HepG2 (cell line): ENCODE measurements around the gene MAFF. TPM values are rescaled to one million over a fixed set of nuclear protein-coding genes. Genes with fewer than 3 reads are reported as not detected.

Experiments
- ATAC-seq: fragments of 200-7000 bp; cut with Tn5 transposase; 3 replicates; pipeline ENCODE4 v1.9.1; 2020; ENCODE audit warnings: mild to moderate bottlenecking, moderate library complexity
- BruUV-seq: library from RNA; stranded (reverse); fragments of 400-500 nt; replicated peaks from 2 replicates; lab custom pipeline; 2021; lab: Mats Ljungman, UMichigan
- CTCF ChIA-PET: fragments of 300-600 bp; formaldehyde crosslinking; extraction: SDS; loops from one replicate; lab custom pipeline; 2021; ENCODE audit warnings: low total read pairs, inconsistent platforms, low intra/inter-chr PET ratio; lab: Yijun Ruan, JAX
- POLR2A ChIA-PET: fragments of 350-600 bp; sonication (Branson Sonifier 250); formaldehyde crosslinking; loops from one replicate; lab custom pipeline; 2020; ENCODE audit warnings: antibody characterized with exemption, inconsistent platforms; lab: Yijun Ruan, JAX
- DNase-seq: peaks from one replicate; pipeline ENCODE4 v3.0.0-alpha.2; 2015; ENCODE audit warnings: low spot score
- FAIRE-seq: peaks from 3 replicates; lab custom pipeline; 2011; peaks lifted over from hg19 to GRCh38; lab: Jason Lieb, UNC
- H2AFZ ChIP-seq: one replicate; pipeline ENCODE4 v1.6.1; 2011; ENCODE audit warnings: low read length, inconsistent platforms
- H3K27ac ChIP-seq: fragments of 300-600 bp; 3 replicates; pipeline ENCODE4 v1.8.0; 2011; ENCODE audit warnings: mixed run types, mild to moderate bottlenecking, mixed read lengths, low read length, inconsistent platforms; ENCODE audit not compliant: insufficient read depth; ENCODE audit errors: extremely low read length
- H3K27me3 ChIP-seq, 2 experiments: fragments of 200-600 bp in 1 of 2; 2 replicates in 1 of 2; 3 replicates in 1 of 2; pipeline versions ENCODE4 v1.6.0 to v1.8.0; 2011; ENCODE audit warnings: low read length in 2 of 2, mild to moderate bottlenecking in 2 of 2, moderate library complexity in 2 of 2, inconsistent platforms in 1 of 2; ENCODE audit not compliant: insufficient read depth in 2 of 2, control insufficient read depth in 1 of 2
- H3K36me3 ChIP-seq, 2 experiments: fragments of 200-600 bp in 1 of 2; replicated peaks in 1 of 2; 2 replicates in 1 of 2; 3 replicates in 1 of 2; pipeline versions ENCODE4 v1.5.1 to v1.8.0; 2011; ENCODE audit warnings: low read length in 2 of 2, inconsistent platforms in 1 of 2; ENCODE audit not compliant: insufficient read depth in 2 of 2, control insufficient read depth in 1 of 2
- H3K4me1 ChIP-seq: 2 replicates; pipeline ENCODE4 v1.5.1; 2012; ENCODE audit warnings: low read length, inconsistent platforms; ENCODE audit not compliant: insufficient read depth
- H3K4me2 ChIP-seq: 2 replicates; pipeline ENCODE4 v1.6.0; 2011; ENCODE audit warnings: low read depth, low read length, inconsistent platforms
- H3K4me3 ChIP-seq, 3 experiments: fragments of 200-600 bp in 1 of 3; sonication (generic), shearing (Covaris generic) in 1 of 3; replicated peaks in 1 of 3; 2 replicates each; pipeline ENCODE4 v1.5.1; 2011 to 2016; ENCODE audit warnings: low read length in 3 of 3, inconsistent platforms in 2 of 3, low read depth in 2 of 3, mild to moderate bottlenecking in 2 of 3, control low read depth in 1 of 3, mixed read lengths in 1 of 3; ENCODE audit not compliant: insufficient read depth in 1 of 3
- H3K79me2 ChIP-seq: one replicate; pipeline ENCODE4 v1.6.1; 2011; ENCODE audit warnings: low read length, inconsistent platforms; ENCODE audit not compliant: insufficient read depth
- H3K9ac ChIP-seq: 2 replicates; pipeline ENCODE4 v1.6.0; 2011; ENCODE audit warnings: mild to moderate bottlenecking, low read depth, low read length, inconsistent platforms; ENCODE audit not compliant: insufficient read depth
- H3K9me3 ChIP-seq: 2 replicates; pipeline ENCODE4 v1.5.1; 2012; ENCODE audit warnings: mild to moderate bottlenecking, low read length
- H4K20me1 ChIP-seq: 2 replicates; pipeline ENCODE4 v1.6.0; 2011; ENCODE audit warnings: inconsistent platforms, mild to moderate bottlenecking, low read length, moderate library complexity; ENCODE audit not compliant: insufficient read depth
- ATRX ChIP-seq: sonication (generic); formaldehyde crosslinking; IDR thresholded peaks from 2 replicates; pipeline ENCODE4 v1.4.0; 2020; ENCODE audit warnings: missing genetic modification reagents, borderline replicate concordance
- FOXM1 ChIP-seq: sonication (generic); formaldehyde crosslinking; IDR thresholded peaks from 2 replicates; pipeline ENCODE4 v1.5.0; 2020; ENCODE audit warnings: missing genetic modification reagents
- GATAD2A ChIP-seq: IDR thresholded peaks from 2 replicates; pipeline ENCODE4 v1.6.1; 2016
- HNF1B ChIP-seq: sonication (generic); formaldehyde crosslinking; IDR thresholded peaks from 2 replicates; pipeline ENCODE4 v1.5.1; 2020; ENCODE audit warnings: mild to moderate bottlenecking, moderate library complexity, missing genetic modification reagents
- PRPF4 ChIP-seq: fragments of 200-400 bp; formaldehyde crosslinking; IDR thresholded peaks from 2 replicates; pipeline ENCODE4 v1.6.1; 2016; ENCODE audit warnings: low read length, low read depth; ENCODE audit not compliant: poor library complexity, severe bottlenecking
- ZBTB3 ChIP-seq: sonication (generic); formaldehyde crosslinking; IDR thresholded peaks from 2 replicates; pipeline ENCODE4 v1.4.0; 2020; ENCODE audit warnings: low read depth, mild to moderate bottlenecking, moderate library complexity, missing genetic modification reagents, borderline replicate concordance
- ZHX2 ChIP-seq, 2 experiments: sonication (generic) in 1 of 2; formaldehyde crosslinking in 1 of 2; IDR thresholded peaks; 2 replicates each; pipeline versions ENCODE4 v1.6.1 to v1.9.0; 2014 to 2022; ENCODE audit warnings: antibody characterized with exemption in 1 of 2, borderline replicate concordance in 1 of 2, inconsistent platforms in 1 of 2, low read depth in 1 of 2, missing genetic modification reagents in 1 of 2
- ZNF598 ChIP-seq: sonication (generic); formaldehyde crosslinking; IDR thresholded peaks from 2 replicates; pipeline ENCODE4 v1.5.1; 2020; ENCODE audit warnings: mild to moderate bottlenecking, missing genetic modification reagents, borderline replicate concordance
- ZNF687 ChIP-seq: sonication (generic); formaldehyde crosslinking; IDR thresholded peaks from 2 replicates; pipeline ENCODE4 v1.5.1; 2020; ENCODE audit warnings: mild to moderate bottlenecking, missing genetic modification reagents, moderate library complexity
- WGBS: methylation state at CpG from one replicate; pipeline ENCODE4 v1.1.6; 2017; ENCODE audit warnings: low lambda C conversion rate; 5-methylcytosine and 5-hydroxymethylcytosine counted together
- in situ Hi-C: cut with HindIII; loops from 2 replicates; pipeline ENCODE4 v1.10.0; 2017; ENCODE audit warnings: low pct_unique_long_range_greater_than_20kb; ENCODE audit not compliant: extremely low pct_ligation_motif_present
- intact Hi-C: fragments of 100-400 bp; cut with micrococcal nuclease; formaldehyde crosslinking; loops from one replicate; pipeline ENCODE4 v1.10.0; 2022; ENCODE audit not compliant: unreplicated experiment
- polyA plus RNA-seq, 8 experiments: library from polyadenylated mRNA; depleted of rRNA in 3 of 8; stranded (reverse) in 7 of 8; unstranded in 1 of 8; fragments of >200 nt; fragmentation: Illumina TruSeq in 4 of 8; extraction: Trizol in 4 of 8; gene quantifications; 2 replicates each; pipeline versions ENCODE4 v1.2.1 to v1.2.3, GENCODE V29; 2011 to 2016; ENCODE audit warnings: low read depth in 4 of 8, missing spikeins in 1 of 8, mixed read lengths in 1 of 8; ENCODE audit not compliant: insufficient read depth in 1 of 8
- total RNA-seq, 5 experiments: library from RNA; depleted of rRNA; stranded (reverse); fragments of >200 nt; fragmentation: Illumina TruSeq; extraction: Trizol; gene quantifications; 2 replicates each; pipeline ENCODE4 v1.2.3, GENCODE V29; 2016; ENCODE audit warnings: low read depth in 1 of 5

The MAFF gene
- total and polyA plus RNA-seq, 2 of the 13 experiments (the other 11 are each of a cell fraction or from before 2014, with no cell fraction given): 5.4 to 14.3 TPM

GRCh38 chr22:38208551-38208968 is 6.8 kb downstream of the MAFF start:
- 96% methylated on average over 5 of the region's 6 CpGs for WGBS
- H3K4me3 ChIP-seq: no peak overlapping the region
- in situ Hi-C loops (loop anchor here (10.0 kb wide), 1 partner anchor 94 kb away; the partner anchor contains the start of gene BAIAP2L2), intact Hi-C loops (no loop called here)
- no peak overlapping the region for H3K4me2 ChIP-seq
- peaks cover 71% of the 10 kb centered on the region for H3K79me2 ChIP-seq
- POLR2A ChIA-PET: no interaction called here
- ATAC-seq (no peak), FAIRE-seq (no peak), DNase-seq (no peak)
- H3K4me1 ChIP-seq: peaks cover 40% of the 10 kb centered on the region
- no peaks in the 10 kb centered on the region for H3K27me3 ChIP-seq
- H3K36me3 ChIP-seq: peaks cover 13% of the 10 kb centered on the region in 2 experiments
- peaks cover 80% of the 10 kb centered on the region for H4K20me1 ChIP-seq
- H2AFZ ChIP-seq: no peak overlapping the region
- CTCF ChIA-PET: no interaction called here
- H3K9ac ChIP-seq: no peak overlapping the region
- TF ChIP-seq ZNF598 (CRISPR knock-in tag): no peak
- no peak for TF ChIP-seq ATRX (CRISPR knock-in tag)
- TF ChIP-seq ZNF687 (CRISPR knock-in tag): no peak
- no peak for TF ChIP-seq PRPF4
- no peak for TF ChIP-seq ZBTB3 (CRISPR knock-in tag)
- TF ChIP-seq FOXM1 (CRISPR knock-in tag): no peak
- no peak for TF ChIP-seq ZHX2 (IDR thresholded peaks at IDR 0.05; ENCODE audit: low read depth)
- TF ChIP-seq ZHX2 (CRISPR knock-in tag; IDR thresholded peaks at IDR 0.05; ENCODE audit: borderline replicate concordance): no peak
- no peak for TF ChIP-seq HNF1B (CRISPR knock-in tag)
- TF ChIP-seq GATAD2A (CRISPR knock-in tag): no peak
- no TSS peak for BruUV-seq
- H3K27ac ChIP-seq: no peak overlapping the region
- no peaks in the 10 kb centered on the region for H3K9me3 ChIP-seq
